DMS153 (cell line): ENCODE data around the gene SAMD14.

Source experiments
- DNase-seq: peaks from one replicate; lab custom pipeline; 2025; lab: John Stamatoyannopoulos, UW

Gene SAMD14

DNA sequence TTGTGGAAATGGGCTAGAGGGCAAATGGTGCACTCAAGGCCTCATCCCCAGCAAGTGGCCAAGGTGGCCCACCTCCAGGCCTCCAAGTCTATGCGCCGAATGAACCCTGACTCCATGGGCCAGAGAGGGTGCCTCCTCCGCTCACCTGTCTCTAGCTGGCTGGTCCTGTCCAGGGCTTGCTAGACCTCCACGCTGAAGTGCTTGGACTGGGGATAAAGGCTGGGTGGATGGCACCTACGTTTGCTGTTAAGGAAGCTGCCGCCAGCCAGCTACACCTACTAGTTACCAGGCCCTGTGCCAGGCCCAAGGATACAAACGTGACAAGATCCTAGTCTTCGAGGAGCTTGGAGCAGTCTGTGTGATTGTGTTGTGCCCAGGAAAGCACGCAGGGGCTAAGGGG is 35.1 kb upstream of the SAMD14 start:
- DNase-seq: no peak

DNA sequence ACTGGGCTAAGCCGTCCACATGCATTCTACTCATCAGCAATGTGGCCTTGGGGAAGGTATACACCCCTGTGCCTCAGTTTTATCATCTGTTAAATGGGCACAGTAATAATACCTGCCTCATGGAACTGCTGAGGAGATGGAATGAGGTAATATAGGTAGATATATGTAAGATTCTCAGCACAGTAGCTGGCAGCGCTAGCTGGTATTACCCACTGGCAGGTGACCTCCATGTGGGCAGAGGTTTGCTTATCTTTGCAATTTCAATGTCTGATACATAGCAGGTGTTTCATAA is 34.7 kb upstream of the SAMD14 start:
- DNase-seq: no peak

DNA sequence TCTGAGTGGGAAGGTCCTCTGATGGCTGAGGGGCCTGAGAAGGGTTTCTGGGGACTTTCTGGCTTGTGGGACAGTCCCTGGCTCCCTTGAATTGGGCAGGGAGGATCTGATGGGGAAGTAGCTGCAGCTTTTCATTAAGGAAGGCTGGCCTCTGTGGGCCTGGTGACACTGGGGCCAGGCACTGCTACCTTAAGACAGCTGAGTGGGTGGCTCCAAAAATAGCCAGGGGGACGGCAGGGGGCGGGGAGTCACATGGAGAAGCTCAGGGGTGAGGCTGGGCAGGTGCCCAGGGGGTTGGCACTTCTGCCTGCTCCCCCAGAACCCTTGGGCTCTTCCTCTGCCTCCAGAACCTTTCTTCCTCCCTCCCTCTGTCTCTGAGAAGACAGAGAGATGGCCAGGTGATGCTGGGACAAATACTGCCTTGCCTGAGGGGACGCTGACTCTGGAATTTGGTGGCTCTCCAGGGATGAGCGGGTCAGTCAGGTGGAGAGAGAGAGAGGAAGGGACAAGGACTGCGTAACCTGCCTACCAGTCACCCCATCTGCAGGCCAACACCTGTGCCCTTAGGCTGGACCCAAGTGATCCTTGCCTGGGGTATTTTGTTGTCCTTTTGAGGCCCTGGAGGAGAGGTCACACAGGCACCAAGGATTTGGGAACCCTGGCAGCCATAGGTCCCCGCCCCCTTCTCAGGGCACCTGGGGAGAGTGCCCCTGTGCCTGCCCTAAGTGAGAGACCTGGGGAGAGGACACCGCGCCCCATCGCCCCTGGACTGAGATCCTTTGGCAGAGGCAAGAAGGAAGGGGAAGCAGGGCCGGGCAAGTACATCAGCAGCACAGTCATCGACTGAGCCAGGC is 34.1 kb upstream of the SAMD14 start:
- no peak for DNase-seq

DNA sequence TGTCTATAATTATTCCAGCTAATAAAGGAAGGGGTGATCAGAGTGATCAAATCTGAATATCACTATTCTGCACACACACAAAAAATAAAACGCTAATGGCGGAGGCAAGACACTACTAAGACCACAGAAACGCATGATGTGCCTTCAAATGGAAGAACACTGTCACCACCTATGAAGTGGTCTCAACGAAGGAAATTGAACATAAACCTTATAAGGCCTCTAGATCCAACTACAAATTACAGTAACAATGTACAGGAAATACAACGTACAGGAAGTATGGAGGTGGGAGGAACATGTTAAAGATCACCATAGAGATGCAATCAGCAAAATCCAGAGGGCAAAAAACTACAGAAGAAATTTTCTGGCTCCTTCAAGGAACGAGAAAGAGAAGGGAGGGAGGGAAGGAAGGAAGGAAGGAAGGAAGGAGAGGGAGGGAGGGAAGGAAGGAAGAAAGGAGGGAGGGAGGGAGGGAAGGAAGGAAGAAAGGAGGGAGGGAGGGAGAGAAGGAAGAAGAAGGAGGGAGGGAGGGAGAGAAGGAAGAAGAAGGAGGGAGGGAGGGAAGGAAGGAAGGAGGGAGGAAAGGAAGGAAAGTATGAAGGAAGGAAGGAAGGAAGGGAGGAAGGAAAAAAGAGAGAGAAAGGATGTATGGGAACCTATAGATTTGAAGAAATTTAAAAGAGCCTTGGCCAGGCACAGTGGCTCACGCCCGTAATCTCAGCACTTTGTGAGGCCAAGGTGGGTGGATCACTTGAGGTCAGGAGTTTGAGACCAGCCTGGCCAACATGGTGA is 32.7 kb upstream of the SAMD14 start:
- no peak for DNase-seq

DNA sequence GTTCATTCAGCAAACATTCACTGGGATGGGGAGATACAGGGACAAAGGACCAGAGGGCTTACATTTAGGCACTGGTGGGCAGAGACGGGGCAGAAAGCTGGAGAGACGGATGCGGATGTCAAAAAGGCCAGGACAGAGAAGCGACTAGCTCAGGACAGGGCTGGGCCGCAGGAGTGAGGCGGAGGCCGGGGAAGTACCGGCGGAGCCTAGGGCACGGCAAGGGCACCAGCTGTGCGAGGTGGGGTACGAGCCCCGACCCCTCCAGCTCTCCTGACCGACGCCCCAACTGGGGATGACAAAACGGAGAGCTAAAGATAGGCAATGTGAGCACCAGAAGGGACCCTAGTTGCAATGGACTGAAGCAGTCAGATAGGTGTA is 31.9 kb upstream of the SAMD14 start:
- no peak for DNase-seq

DNA sequence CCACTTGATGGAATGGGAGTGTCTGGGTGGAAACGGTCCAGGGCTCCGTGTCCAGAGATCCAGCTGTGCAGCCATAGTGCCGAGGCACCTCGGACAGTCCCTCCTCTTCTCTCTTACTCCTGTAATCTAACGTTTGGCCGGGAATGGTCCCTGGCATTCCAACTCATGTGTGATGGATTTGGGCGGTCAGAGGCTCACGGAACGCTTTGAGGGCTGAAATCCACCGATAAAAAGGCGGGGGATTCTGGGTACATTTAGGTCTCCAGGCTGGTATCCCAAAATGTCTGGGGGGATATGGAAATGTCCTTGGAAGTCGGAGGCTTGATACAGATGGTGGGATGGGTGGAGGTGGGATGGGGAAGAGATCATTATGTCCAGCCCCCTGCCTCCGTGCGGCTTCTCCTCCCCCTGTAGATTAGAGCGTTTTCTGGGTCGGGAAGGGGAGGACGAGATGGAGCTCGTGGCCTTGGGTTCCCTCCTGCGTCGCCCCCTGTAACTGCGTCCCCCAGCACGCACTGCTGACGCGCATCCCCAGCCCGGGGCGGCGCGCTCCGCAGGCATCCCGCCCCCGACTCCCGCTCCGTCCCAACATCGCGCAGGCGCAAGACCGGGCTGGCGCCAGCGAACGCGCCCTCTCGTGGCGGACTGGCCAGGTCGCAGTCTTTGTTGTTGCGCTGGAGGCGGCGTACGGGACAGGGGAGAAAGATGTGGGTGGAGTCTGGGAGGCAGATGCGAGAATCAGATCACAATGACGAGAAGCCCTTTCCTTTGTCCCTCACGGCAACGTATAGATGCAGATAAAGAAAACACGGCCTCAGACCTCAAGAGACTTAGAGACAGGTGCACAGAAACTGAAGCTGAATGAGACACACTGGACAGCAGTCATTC is 31.3 kb upstream of the SAMD14 start:
- peak; percentile 81 for DNase-seq

DNA sequence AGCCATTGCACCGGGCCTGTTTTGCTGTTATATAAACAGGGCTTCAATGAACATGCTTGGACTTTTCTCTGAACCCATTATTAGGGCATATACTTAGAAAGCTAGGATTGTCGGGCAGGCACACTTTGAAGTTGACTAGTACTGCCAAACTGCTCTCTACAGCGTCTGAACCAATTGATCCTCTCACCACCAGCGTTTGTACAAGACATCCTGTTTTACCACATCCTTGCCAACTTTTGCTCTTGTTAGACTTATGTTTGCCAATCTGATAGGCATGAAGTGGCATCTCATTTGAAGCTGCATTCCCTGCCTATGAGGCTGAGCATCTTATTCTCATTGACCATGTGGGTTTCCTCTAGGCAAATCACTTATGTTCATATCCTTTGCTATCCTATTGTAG is 27.9 kb upstream of the SAMD14 start:
- DNase-seq: no peak

DNA sequence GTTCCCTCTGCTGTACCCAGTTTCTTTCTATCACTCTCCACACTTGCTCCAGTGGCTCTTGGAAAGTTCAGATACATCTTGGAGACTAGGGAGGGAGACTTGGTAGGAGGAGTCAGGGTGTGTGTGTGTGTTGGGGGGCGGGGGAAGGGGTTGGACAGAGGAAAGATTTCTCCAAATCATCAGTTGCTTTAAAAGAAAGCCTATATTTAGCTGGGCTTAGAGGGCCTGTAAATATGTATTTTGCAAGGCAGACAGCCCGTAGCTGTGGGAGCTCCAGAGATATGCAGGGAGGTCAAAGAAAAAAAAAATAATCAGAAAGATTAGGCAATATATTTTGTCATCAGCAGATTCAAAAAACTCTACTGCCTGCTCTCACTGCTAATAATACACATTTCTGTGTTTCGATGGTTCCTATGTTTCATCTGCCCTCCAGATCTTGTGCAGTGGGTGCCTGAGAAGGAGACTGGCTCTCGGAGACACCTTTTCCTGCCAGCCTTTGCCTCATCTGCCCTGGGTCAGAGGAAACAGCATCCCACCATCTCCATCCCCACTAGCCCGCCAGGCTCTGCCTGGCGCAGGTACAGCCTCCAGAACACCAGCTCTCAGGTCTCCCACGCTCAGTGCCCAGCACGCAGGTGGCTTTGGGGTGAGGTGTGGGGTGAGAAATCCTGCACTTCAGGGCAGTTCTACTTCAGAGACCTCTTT is 25.3 kb upstream of the SAMD14 start:
- DNase-seq: no peak

DNA sequence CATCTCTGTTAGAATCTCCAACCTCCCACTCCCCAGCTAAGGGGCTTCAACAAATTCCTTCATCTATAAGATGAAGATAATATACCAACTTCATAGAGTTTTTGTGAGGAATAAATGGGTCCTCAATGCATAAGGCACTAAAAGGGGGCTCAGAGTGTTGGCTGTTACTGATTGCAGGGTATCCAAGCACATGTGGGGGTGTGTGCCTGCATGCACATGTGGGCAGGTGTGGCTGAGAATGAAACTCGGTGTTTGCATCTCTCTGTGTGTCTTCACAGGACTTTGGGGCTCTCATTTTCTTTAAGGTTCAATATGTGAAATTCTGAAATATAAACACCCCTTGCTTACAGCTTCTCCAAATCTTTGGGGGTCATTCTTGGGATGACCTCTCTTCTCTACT is 24.6 kb upstream of the SAMD14 start:
- no peak for DNase-seq

DNA sequence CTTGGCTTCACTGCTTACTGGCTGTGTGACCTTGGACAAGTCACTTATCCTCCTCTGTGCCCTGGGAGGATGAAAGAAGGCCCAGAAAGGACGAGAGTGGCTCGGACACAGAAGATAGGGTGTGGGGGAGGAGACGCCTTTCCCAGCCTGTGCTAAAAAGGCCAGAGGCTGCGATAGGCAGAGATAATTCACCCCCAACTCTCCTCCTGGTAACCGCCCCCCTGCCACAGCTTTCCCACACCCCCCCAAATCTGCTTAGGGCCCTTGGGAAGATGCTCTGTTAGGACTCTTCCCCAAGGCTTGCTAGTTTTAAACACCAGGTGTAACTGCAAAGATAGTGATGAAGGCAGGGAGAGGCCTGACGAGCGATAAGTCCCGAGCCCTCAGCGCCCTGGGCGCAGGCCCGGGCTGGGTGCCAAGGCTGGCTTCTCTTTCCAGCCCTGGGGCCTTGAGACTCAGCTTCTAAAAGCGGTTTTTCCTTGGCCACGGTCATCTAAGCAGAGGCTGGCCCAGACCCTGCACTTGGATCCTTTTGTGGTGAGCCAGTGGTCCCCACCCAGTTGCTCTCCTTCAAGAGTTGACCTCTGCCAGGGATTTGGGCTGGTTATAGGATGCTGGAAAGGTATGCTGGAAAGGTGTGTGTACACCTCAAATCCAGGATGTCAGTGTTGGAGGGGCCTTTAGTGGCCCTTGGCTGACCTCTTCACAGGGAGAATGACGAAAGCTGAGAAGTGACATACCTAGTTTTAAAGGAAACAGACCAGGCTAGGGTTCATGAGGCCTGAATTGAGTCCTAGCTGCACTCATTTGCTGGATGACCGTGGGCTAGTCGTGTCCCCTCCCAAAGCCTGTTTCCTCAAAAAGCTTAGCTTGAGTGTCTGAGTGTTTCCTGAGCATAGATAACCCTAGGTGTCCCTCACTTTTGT is 24.0 kb upstream of the SAMD14 start:
- DNase-seq: no peak

DNA sequence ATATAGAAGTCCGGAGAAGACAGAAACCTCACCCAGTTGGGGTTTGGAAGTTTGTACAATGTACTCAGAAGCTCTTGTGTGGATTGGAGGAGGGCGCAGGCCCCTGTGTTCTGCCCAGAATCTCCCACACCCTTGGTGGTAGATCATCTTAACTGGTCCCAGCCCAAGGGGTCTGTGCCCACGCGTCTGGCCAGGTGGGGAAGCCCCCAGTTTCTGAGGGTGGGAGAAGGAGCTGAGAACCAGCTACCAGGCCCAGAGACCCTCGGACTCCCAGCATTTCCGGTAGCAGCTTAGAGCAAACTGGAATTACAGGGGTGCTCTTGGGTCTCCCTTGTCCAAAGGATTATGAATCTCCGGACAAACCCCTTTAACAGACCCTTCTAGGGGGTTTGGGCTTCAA is 22.8 kb upstream of the SAMD14 start:
- no peak for DNase-seq

DNA sequence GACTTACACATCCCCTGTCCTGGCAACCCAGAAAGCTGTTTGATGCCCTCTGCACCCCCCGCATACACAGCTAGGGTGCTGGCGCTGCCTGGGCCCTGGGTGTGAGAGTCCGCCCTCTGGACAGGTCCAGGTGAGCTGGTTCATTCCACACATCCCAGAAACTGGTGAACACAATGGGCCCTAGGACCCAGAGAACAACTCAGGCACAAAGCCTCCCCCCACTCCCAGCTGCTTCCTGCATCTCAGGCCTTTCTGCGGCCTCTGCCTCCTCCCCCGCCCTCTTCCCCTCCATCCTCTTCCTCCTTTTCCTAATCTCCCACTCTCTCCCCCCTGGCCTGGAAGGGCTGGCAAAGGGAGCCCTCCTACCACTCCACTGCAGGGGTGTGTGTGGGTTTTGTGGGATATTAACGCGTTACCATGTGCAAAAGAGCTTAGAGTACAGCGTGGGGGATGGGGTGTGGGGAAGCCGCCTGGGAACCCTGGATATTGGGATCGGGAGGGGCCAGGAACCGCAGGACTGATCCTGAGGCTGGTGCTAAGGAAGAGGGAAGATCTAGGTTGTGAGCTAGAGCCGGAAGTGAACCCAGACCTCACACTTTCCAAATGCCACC is 22.1 kb upstream of the SAMD14 start:
- peak; percentile 79 for DNase-seq

DNA sequence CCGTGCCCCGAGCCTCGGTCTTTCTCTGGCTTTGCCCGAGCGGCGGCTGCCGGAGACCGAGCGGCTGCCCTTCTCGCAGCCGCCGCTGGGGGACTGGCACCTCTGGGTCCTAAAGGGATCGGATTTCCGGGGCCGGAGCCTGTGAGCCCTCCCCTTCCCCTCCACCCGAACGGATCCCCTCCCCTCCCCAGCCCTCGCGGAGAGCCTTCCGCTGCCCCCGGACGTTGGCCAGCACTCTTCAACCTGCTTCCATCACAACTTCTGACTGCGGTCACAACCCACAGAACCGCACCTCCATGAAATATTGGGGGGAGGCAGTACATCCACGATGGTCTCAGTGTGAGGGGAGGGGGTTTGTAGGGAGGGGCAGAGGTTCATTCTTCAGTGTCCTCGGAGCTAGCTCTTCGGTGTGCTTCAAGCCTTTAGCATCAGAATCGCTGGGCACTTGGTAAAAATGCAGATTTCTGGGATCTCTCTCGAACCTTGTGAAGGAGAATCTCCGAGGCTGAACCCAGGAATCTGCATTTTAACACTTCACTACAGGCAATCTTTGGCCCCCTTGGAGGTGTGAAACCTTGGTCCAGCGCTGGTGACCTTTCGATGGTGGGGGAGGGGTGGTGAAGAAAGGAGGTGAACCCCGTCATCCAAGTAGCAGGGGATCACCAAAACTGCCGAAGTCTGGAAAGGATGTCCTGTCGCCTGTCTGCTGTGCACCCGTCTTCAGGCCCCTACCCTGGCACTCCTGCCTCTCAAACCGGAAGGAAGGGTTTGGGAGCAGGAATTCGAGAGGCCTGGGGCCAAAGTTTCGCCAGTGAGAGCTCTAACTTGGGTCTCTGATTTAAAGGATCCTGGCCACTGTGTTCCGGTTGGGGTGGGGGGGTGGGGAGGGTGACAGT is 21.3 kb upstream of the SAMD14 start:
- peak; percentile 76 for DNase-seq

DNA sequence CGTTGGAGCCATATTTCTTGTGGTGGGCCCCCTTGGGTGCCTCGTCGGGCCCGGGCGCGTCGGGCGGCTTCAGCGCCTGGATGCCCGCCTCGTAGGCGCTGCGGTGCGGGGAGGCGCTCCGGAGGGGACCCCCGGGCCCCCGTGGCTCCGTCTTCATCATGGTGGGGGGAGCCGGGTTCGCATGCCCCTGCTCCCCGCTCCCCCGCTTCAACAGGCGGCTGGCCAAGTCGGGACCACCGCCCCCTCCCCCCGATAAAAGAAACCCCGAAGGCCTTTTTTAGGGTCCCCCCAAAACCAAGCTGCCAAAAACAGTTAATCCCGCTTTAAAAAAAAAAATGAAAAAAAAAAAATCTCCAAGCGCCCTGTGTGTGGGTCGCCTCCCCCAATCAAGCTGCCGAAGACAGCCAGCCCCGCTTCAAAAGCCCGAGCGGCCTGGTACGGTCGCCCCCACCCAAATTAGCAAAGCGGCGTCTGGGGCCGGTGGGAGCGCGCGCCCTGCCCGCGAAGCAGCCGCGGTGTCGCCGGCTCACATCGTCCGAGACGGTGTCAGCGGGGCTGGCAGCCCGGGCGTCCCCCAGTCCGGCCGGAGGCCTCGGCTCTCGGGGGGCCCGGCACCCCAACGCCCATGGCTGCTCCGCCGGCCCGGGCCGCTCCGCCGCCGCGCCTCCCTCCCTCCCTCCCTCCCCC is 20.5 kb upstream of the SAMD14 start, which contains the start of gene PPP1R9B:
Gene PPP1R9B, minus strand, starts transcription at position 324 of the 687 bp plus-strand sequence. Its CDS starts 164 bp downstream, at position 160.
- no peak for DNase-seq

DNA sequence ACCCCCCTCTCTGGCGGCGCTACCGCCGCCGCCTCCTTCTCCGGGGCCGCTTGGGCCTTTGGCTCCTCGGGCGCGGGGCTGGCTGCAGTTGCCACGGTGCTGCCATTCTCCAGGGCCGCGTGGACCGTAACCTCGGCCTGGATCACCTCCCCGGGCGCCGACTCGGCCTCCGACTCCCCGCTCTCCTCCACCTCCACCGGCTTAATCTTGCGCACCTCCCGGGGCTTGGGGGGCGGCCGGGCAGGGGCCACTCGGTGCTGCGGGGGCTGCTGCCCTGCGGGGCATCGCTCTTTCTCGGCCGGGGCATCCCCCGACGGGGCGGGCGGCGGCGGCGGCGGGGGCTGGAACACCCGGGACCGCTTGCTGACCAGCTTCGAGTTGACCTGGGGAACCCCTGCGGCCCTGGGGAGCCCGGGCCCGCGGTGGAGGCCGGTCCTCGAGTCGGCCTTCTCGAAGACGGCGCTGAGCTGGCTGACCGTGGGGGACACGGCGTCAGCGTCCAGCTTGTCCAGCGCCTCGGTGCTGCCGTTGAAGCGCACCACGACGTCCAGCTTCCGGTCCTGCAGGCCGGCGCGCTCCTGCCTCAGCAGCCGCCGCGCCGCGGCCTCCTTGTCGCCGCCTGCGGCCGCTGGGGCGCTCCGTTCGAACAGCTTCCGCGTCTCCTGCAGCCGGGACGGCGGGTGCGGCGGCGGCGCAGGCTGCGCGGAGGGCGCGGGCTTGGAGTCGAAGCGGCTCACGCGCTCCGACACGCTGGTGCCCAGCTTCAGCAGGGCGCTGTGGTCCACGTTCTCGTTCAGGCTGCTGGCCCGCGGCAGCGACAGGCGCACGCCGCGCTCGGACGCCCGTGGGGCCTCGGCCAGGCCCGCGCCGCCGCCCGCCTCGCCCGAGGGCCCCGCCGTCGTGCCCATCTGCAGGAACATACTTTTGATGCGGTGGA is 19.7 kb upstream of the SAMD14 start:
- DNase-seq: peak; percentile 15

DNA sequence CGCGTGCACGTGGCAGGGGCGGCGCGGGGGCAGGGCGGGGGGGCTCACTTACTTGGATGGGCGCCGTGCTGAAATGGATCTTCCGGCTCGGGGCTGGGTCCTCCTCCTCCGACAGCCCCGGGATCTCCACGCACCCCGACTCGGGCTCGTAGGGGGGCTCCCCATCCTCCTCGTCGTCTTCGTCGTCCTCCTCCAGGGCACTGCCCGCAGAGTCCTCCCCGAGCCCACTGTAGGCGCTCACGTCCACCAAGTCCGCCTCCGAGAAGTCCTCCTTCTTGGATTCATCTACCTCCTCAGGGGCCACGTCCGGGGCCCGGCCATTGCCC is 19.1 kb upstream of the SAMD14 start:
- DNase-seq: no peak

DNA sequence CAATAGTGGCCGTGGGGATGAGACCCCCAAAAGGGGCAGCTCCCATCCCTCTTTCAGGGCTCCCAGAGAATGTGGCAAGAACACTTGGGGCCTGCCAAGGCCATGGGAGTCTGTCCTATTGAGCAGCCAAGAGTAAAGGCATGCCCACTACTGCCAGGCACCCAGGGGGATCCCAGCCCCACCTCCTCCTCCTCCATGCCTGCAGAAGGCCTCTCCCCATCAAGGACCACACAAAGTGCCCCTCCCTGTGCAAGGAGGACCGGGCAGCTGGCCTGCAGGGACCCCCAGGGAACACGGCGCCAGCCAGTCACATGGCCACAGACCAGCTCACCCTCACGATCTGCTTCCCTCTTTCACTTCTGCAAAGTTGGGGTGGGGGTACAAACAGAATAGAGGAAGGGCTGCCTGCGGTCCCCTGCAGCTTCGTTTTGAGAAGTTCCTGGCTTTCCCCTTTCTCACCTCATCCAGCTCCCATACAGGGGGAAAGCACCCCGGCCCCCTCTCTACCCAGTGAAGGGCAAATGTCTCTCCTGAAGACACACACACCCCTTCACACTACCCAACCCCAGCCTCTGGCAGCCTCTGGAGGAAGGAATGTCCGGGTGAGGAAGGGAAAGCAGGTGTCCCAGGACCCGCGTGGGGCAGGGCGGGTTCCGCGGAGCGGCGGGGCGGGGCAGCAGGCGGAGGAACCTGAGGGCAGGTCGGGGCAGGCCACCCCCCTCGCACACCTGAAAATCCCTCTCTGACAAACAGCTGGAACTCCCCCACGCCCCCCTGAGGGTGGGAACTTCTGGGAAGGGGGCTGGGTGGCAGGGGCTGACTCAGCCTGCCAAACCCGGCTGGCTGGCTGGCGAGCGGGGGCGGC is 18.5 kb upstream of the SAMD14 start:
- DNase-seq: no peak
